ENCODE data around the gene TTLL11.

GRCh38 chr9:122070728-122071515 lies 22.2 kb downstream of the TTLL11 start:
- TF ChIP-seq CTCF (IDR thresholded peaks at IDR 0.05) (no peak), ZFX (IDR thresholded peaks at IDR 0.05; ENCODE audit: borderline replicate concordance) (no peak)

Data from 22Rv1 (cell line).